Lung (tissue), 12 donors: Measurements from ENCODE around the gene ACTA2. TPM values are rescaled to one million over a fixed set of nuclear protein-coding genes. Genes with fewer than 3 reads are reported as not detected.

ENCODE experiments used
- ATAC-seq: fragments of 200-7000 bp; cut with Tn5 transposase; one replicate; pipeline ENCODE4 v1.9.1; 2020; ENCODE audit warnings: moderate number of reproducible peaks; ENCODE audit not compliant: insufficient read depth, low FRiP score
- DNase-seq, 3 donors: peaks; one replicate each; pipeline ENCODE4 v3.0.0-alpha.2; 2013 to 2017
- H3K27ac ChIP-seq, 2 donors: one replicate each; pipeline ENCODE4 v1.5.1; 2013; ENCODE audit warnings: mild to moderate bottlenecking in 2 of 2, moderate library complexity in 2 of 2, control low read depth in 1 of 2, inconsistent platforms in 1 of 2, low read depth in 1 of 2, low read length in 1 of 2
- H3K27me3 ChIP-seq, 3 donors: one replicate each; pipeline ENCODE4 v1.5.1; 2013; ENCODE audit warnings: low read length in 2 of 3; ENCODE audit not compliant: control insufficient read depth in 3 of 3, insufficient read depth in 3 of 3
- H3K36me3 ChIP-seq, 4 donors: one replicate each; pipeline ENCODE4 v1.5.1; 2013; ENCODE audit warnings: low read length in 4 of 4, mild to moderate bottlenecking in 1 of 4, moderate library complexity in 1 of 4; ENCODE audit not compliant: control insufficient read depth in 4 of 4, insufficient read depth in 4 of 4
- H3K4me1 ChIP-seq, 5 donors: one replicate each; pipeline ENCODE4 v1.5.1; 2013; ENCODE audit warnings: low read length in 5 of 5, mild to moderate bottlenecking in 2 of 5, moderate library complexity in 1 of 5; ENCODE audit not compliant: control insufficient read depth in 5 of 5, insufficient read depth in 5 of 5
- H3K4me3 ChIP-seq: one replicate; pipeline ENCODE4 v1.5.1; 2013; ENCODE audit warnings: mild to moderate bottlenecking, control low read depth, moderate library complexity
- H3K9ac ChIP-seq, 2 donors: one replicate each; pipeline ENCODE4 v1.5.1; 2013; ENCODE audit warnings: low read length in 2 of 2, control low read depth in 1 of 2; ENCODE audit not compliant: insufficient read depth in 1 of 2
- H3K9me3 ChIP-seq, 4 donors: one replicate each; pipeline ENCODE4 v1.5.1; 2013; ENCODE audit warnings: low read length in 3 of 4, mild to moderate bottlenecking in 1 of 4, moderate library complexity in 1 of 4; ENCODE audit not compliant: control insufficient read depth in 4 of 4, insufficient read depth in 3 of 4
- CTCF ChIP-seq: IDR thresholded peaks from 2 replicates; pipeline ENCODE4 v1.5.1; 2012; ENCODE audit warnings: mild to moderate bottlenecking; ENCODE audit errors: control extremely low read depth, extremely low read depth
- WGBS, 2 donors: extraction: QIAGEN DNeasy Blood & Tissue Kit; methylation state at CpG; one replicate each; pipeline ENCODE4 v1.1.7; 2013; 5-methylcytosine and 5-hydroxymethylcytosine counted together
- polyA plus RNA-seq, 2 donors: library from polyadenylated mRNA; stranded (reverse); fragments of 200-250 nt; gene quantifications; one replicate each; pipeline ENCODE4 v1.2.1, GENCODE V29; 2013
- total RNA-seq, 2 donors: library from RNA; depleted of rRNA in 1 of 2; stranded (reverse); fragments of >200 nt in 1 of 2; gene quantifications; one replicate each; pipeline ENCODE4 v1.2.1, GENCODE V29; 2014 to 2021
- donor health status: control.
- donor health status: control.
- donor health status: Bipolar disorder and iron deficiency.
- donor health status: healthy.
- donor health status: DM: yes; HTN: yes; CAD: no.

The ACTA2 gene
- total and polyA plus RNA-seq, 4 donors, result 186 to 485 (median 249) TPM

GRCh38 chr10:88986549-88987242 lies 34.1 kb upstream of the ACTA2 start:
- Histone ChIP-seq H3K4me3 (no peak overlapping the region), H3K9ac (no peak overlapping the region), H3K27ac (no peak overlapping the region), H3K9me3 (peaks cover 0 to 1% (median 0%) of the 10 kb centered on the region in 4 donors), H3K36me3 (peaks cover 0 to 4% (median 2%) of the 10 kb centered on the region in 4 donors), H3K27me3 (no peaks in the 10 kb centered on the region), H3K4me1 (peaks cover 0 to 39% (median 9%) of the 10 kb centered on the region in 5 donors)
- DNase-seq (peak; percentile 43 to 80 (median 73)), ATAC-seq (no peak)
- TF ChIP-seq CTCF, result peak; percentile 52
- 32 to 34% methylated on average over 2 of the region's 2 CpGs for WGBS, 2 donors

- no peak for DNase-seq
- H3K27ac ChIP-seq, result no peak overlapping the region
These were observed 32.0 kb upstream of the ACTA2 start for GRCh38 chr10:88984525-88984924.

GRCh38 chr10:88983939-88984338 lies 31.4 kb upstream of the ACTA2 start:
- Histone ChIP-seq H3K9me3 (peaks cover 0 to 1% (median 0%) of the 10 kb centered on the region in 4 donors), H3K4me1 (peaks cover 0 to 41% (median 15%) of the 10 kb centered on the region in 5 donors), H3K27ac (peak overlapping the region in 1 of 2 donors; percentile 17), H3K9ac (no peak overlapping the region), H3K4me3 (no peak overlapping the region), H3K27me3 (no peaks in the 10 kb centered on the region), H3K36me3 (peaks cover 0 to 3% (median 0%) of the 10 kb centered on the region in 4 donors)
- 13 to 28% methylated on average over 1 of the region's 1 CpG for WGBS, 2 donors
- ATAC-seq, result no peak
- no peak for DNase-seq
- no peak for TF ChIP-seq CTCF

More at GRCh38 chr10:88984525-88984924, 32.0 kb upstream of the ACTA2 start:
- Histone ChIP-seq H3K9me3 (peaks cover 0 to 1% (median 0%) of the 10 kb centered on the region in 4 donors), H3K9ac (no peak overlapping the region), H3K27me3 (no peaks in the 10 kb centered on the region), H3K4me1 (peaks cover 0 to 41% (median 15%) of the 10 kb centered on the region in 5 donors), H3K36me3 (peaks cover 0 to 3% (median 0%) of the 10 kb centered on the region in 4 donors), H3K4me3 (no peak overlapping the region)
- no peak for ATAC-seq
- TF ChIP-seq CTCF, result no peak
